ENCODE measurements around the gene CAPN8.
A peak's percentile ranks its signal among the peaks of the same experiment; 100 is the strongest.

The CAPN8 gene

DNA sequence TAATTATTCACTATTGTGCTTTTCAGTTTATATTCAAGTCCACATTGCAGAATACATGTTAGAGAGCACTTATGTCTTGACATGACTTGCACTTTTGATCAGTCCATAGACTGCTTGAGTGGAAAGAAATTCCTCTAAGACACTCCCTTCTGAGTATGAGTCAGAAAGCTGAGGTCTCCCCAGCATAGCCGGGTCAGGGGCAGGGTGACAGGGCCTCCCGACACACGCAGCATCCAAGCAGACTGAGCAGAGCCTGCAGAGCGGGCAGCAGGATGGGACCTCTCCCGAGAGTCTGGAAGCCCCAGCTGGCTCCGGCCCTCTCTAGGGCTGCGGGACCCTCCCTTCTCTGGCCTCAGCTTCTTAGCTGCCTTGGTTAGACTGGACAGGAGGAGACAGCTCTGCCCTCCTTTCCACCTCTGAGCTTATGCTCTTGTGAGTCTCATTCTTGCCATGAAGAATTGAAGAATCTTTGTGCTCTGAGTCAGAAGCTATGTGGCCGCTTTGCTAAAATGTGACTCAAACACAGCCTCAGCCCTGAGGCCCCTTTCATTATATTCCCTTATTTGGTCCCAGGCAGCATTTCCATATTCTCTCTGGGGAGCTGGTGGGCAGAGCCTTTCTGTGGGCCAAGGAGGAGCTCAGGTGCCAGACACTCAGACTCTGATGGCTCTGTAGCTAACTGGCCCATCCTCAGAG lies 35.6 kb upstream of the CAPN8 start:
- DNase-seq = no peak

DNA sequence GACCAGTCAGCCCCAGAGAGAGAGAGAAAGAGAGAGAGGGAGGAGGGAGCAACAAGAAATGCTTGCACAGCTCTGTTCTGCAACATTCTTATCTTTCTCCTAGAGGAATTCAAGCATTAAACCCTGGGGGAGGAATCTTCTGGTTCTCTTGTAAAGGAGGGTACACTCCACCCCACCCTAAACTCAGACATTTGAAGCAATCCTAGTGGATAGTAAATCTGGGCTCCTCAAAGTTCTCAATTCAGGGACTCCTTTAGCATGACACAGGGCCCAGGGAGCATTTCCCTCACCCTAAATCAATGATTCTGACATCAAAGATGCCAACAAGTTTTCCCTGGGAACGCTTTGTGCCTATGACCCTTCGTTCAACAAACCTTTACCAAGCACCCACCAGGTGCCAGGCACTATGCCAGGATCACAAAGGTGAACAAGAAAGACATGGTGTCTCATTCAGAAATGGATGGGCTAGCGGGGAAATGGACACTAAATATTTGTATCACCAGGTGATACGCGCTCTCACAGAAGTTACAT lies 35.0 kb upstream of the CAPN8 start:
- DNase-seq = no peak

GRCh38 chr1:223695941-223696340 lies 30.4 kb upstream of the CAPN8 start:
- DNase-seq = no peak

DNA sequence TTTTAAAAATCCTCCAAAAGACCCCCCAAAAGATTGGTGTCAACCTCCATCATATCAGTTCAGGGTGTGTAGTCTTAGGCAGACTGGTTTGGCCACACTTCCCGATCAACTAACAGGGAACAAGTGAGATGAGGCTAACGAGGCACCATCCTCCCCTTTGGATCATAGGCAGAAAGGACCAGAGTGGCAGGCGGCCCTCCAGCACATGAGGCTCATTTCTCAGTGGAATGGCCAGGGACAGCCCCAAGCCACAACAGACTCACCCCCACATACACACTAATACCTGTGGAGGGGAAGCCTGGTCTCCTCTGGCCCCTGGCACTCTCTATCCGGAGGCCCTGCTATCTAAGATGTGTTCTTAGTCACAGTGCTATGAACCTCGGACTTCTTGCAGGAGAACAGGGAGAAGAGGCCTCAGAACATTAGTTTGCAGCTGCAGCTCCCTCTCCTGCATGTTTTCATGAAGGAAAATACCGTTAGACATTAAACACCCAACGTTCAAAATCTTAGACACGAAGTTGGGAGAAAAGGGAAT lies 29.6 kb upstream of the CAPN8 start:
- no peak for DNase-seq

GRCh38 chr1:223691121-223691520 lies 25.6 kb upstream of the CAPN8 start:
- no peak for DNase-seq

- DNase-seq = no peak
These were observed 18.9 kb upstream of the CAPN8 start for GRCh38 chr1:223684488-223684792.

DNA sequence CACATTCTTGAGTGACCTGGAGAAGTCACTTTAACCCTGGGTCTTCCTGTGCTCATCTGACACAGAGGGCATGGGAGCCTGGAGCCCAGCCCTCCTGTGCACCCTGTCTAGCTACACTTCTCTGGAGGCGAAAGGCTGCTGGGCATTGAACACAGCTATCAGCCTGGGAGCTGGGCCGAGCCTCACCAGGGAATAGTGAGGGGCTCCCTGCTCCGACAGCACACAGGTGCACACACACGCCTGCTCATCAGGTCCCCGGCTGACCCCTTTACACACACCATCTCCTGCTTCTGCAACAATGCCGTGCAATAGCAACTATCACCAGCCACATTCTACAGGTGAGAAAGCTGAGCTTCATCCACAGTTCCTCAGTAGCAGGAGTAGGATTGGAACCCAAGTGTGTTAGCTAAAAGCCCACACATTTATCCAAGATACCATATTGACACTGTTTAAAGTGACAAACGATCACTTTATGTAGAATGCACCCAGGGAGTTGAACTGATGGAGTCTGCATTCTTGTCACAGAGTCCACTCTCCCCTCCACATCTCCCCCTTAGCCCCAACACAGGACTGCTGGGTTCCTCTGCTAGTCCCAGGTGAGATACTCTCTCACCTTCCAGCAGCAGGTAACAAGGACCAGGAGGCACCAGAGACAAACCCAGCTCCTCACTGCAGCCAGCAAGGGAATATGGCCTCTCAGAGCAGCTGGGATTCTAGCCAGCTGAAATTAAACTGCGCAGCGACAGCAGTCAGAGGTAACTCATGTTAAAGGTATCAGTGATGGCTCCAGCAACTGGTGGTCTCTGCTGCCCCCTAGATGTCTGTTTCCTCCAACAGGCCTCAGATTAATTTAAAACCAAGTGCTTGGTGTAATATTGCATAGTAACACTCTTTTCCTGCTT lies 18.3 kb upstream of the CAPN8 start:
- DNase-seq = peak; percentile 58

DNA sequence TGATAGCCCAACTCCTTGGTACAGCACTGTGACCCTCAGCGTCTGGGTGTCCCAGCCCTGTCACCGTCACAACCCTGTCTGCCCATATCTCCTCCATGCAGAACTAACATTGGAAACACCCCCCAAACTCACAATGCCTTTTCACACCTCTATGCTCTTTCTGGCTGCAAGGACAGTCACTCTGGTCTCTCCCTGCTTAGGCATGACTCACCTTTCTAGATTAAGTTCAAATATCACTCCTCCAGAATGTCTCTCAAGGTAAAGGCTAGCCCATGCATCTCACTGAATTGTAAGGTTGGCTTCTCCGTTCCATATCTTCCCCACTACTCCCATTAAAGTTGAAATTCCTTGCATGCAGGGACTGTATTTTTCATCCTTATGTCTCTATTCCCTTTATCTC lies 17.0 kb upstream of the CAPN8 start:
- no peak for DNase-seq

GRCh38 chr1:223680188-223680587 lies 14.7 kb upstream of the CAPN8 start:
- DNase-seq = no peak

DNA sequence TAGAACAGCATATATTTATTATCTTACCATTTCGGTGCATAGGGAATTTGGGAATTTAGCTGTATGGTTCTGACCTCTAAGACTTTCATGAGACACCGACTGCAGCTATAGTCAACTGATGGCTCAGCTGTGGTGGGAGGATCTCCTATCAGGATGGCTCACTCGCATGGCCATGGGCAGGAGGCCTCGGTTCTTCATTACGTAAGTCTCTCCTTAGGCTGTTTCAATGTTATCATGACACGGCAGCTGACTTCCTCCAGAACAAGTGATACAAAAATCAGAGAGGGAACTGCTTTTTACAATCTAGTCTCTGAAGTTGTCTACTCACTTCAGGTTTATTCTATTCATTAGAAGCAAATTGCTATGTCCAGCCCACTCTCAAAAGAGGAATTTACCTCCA lies 13.3 kb upstream of the CAPN8 start:
- DNase-seq = no peak

GRCh38 chr1:223674119-223674890 lies 8.8 kb upstream of the CAPN8 start:
- no peak for DNase-seq

DNA sequence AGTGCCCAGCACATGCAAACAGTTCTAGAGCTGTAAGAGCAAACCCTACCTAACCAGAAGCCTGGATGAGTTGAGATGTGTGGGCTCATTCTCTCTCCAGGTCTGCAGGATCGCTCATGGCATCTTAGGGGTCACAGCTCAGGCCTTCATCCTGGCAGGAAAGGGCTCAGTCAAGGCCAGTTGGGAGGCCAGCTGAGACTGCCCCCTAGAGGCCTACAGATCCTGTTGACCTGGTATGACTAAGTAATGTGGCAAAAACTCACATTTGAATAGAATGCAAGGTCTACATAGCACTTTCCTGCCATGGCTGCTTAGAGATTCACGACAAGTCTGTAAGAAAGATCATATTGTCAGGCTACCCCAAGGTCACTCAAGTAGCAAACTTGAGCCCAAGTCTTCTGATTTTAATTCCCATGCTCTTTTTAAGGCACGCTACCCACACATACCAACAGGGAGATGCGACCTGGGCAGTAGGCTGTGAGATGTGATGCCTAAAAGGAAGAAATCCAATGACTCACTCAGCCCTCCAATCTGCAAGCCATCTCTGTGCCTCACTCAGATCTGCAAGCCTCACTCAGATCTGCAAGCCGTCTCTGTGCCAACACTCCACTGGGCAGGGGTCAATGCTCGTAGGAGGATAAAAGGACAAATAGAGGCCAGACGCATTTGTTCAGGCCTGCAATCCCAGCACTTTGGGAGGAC lies 5.1 kb upstream of the CAPN8 start:
- DNase-seq = peak; percentile 22

DNA sequence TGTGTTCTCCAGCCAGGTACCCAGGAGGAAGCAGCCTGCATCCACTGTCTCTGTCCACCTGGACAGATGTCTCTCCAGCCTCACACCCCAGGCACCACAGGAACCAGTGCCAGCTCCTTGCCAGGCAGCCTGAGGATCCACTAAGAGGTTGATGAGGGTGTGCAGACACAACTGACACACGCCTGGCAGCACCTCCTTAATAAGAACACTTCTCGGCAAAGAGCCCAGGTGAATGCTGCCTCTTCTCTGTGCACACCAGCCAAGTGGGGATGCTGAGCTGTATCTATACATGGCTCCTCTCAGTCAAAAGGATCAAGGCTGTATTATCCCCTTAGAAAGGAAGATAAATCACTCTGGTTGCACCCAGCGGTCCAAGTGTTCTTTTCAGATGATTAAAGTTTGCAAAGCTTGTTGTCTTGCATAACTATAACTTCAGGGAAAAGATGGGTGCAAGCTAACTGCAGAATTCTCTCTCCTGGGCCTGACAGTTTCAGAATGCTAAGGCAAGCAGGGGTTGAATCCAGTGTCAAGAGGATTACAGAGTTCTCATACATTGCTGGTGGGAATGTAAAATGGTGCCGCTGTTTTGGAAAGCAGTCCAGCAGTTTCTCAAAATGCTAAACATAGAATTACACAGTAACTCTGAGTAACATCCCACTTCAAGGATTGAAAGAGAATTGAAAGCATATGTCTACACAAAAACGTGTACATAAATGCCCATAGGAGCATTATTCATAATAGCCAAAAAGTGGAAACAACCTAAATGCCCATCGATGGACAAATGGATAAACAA lies 3.7 kb upstream of the CAPN8 start:
- no peak for DNase-seq

DNA sequence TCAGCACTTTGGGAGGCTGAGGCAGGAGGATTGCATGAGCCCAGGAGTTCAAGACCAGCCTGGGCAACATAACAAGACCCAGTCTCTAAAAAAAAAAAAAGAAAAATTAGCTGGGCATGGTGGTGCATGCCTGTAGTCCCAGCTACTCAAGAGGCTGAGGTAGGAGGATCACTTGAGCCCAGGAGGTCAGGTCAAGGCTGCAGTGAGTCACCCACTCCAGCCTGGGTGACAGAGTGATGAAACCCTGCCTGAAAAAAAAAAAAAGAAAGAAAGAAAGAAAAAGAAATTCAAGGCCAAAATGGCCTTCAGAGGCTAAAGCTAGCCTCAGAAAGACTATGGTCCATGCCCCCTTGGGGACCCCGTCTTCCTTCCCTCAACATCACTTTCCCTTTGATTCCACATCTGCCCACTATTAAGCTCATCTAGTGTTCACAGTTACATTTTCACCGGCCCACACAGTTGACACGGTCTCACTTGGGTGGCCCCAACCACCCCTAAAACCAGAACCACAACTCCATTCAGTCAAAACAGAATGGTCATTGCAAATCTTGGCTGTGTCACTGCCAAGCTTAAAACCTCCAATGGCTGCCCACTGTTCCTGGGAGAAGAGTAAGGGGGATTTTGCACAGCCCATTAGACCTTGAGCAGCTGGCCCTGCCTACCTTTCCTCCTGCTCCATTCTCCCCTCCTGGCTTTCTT lies 2.1 kb upstream of the CAPN8 start:
- no peak for DNase-seq

DNA sequence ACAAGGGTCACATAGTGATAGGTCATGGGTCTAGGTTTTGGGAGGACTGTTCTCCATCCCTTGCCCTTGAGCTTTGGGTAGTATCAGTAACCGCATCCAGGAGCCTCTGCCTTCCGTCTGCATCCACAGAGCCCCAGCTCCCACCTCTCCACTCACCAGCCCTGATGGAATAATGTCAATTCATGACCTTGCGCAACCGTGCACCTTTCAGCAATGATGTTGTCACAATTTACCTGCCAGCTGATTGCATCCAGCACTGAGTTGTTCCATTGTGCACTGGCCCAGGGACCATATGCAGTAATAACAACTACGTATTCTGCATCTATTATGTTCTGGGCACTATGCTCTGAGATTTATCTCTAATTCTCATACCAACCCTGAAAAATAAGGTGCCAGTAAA lies 1.4 kb downstream of the CAPN8 start:
- DNase-seq = no peak

GRCh38 chr1:223662943-223663342 lies 2.6 kb downstream of the CAPN8 start:
- no peak for DNase-seq

DNA sequence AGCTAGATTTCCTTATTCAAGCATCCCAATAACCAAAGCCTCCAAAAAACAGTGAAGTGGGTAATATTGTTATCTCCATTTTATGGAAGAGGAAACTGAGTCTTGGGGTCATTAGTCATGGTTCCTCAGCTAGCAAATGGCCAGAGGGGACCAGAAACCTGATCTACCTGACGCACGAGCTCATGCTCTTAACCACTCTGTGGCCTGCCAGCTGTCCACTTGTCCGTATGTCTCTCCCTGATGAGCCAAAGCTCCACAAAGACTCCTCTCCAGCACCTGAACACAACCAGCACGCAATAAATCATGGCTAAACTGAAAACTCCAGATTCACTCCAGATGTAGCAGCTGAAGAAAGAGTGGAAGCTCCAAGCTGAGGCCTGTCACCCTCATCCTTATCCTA lies 5.8 kb downstream of the CAPN8 start:
- no peak for DNase-seq

DNA sequence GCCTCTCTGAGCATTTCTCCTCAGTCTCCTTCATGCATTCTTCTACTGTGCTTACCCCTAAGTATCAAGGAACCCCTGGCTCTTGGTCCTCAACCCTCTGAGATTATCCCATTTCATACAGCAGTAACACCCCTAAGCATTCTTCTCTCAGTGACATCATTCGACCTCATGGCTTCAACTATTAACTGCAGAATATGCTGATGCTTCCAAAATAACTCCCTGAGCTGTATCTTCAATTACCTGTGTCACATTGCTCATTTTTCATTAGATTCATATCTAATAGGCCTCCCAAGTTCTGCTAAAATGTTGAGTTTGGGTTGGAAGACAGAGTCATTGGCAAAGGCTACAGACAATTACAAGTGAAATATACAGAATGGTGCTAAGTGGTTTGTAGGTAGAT lies 7.5 kb downstream of the CAPN8 start:
- DNase-seq = no peak

DNA sequence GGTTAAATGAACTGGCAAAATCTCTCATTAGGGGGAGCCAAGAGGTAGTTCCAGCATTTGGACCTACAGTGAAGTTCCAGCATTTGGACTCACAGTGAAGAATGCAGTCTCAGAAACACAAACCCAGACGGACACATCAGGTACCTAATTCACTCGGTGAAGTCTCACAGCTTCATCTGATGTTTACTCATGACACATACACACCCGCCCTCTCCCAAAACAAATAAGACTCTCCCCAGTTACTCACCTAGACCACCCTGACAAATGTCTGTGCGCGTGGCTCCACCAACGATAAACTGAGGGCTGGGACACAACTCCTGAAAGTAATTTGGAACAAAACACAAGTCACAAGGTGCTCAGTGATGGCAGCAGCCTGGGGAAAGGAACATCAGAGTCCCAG lies 11.4 kb downstream of the CAPN8 start:
- DNase-seq = no peak

DNA sequence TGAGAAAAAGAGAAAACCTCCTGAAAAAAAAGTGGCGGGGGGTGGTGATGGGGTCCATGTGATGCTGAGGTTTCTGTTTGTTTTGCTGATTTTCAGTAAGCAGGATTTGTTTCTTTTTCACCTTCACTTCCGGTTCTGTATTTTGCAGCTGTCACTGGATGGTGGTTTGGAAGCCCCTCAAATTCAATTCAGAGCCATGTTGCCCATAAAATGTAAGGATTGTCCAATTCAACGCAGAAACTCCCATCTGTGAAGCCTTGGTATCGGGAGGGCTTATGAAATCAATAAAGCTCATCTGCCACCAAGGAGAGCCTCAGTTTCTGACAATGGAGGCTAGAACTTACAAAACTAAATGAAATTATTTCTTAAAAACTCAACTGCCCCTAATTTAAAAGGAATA lies 12.1 kb downstream of the CAPN8 start:
- DNase-seq = no peak

DNA sequence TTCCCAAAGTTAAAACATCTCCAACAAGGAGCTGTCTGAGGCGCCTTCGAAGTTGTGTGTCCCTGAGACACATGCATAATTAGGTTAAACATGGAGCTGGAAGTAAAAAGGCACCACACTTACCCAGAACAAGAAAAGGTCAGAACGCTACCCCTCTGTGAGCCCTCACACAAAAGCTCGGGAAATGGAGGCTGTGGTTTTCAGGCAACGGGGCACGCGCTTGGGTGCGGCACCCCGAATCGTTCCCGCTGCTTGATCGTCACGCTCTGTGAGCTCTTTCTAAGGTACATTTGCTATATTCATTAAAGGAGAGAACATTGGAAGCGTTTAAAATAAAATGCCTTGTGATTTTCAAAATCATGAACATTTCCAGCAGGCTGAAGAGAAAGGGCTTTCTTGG lies 12.5 kb downstream of the CAPN8 start:
- DNase-seq = no peak

Measured in CD4-positive, alpha-beta T cell treated with Interleukin-21 for 1 hour (primary cell).